Esophagus squamous epithelium (tissue), 4 donors: ENCODE results near the gene HENMT1.

Experiments
- POLR2A ChIP-seq, 4 donors: fragments of 450-650 bp; IDR thresholded peaks; one replicate each; pipeline ENCODE4 v1.6.1; 2017; ENCODE audit warnings: antibody characterized with exemption in 4 of 4, mild to moderate bottlenecking in 4 of 4, moderate library complexity in 3 of 4
- TF ChIP-seq, protein P1 (sequence below), 6 experiments: fragments of 450-650 bp in 4 of 6; fragments of 200-600 bp in 2 of 6; sonication (generic) in 2 of 6; IDR thresholded peaks; one replicate each; pipeline ENCODE4 v1.5.1; 2016 to 2019; ENCODE audit warnings: antibody characterized with exemption in 6 of 6, mild to moderate bottlenecking in 4 of 6, moderate library complexity in 4 of 6

DNA sequence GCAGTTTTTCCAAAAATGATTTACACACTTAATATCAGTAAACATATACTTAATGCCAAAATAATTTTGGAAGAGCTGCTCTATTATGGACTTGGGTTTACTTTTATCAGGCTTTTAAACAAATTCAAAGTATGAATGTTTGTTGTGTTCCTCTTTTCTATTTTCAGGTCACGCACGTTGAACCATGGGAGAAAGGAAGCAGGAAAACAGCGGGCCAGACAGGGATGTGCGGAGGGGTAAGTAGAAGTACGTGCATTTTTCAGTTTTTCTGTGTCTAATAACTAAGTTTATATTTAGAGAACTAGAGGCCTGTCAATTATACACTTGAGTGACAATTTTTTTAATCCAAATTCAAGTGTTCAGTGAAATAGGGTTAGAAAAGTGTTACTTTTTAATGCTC lies 34.6 kb upstream of the HENMT1 start:
- no peak for TF ChIP-seq POLR2A (IDR thresholded peaks at IDR 0.05)
- TF ChIP-seq, protein P1, sequence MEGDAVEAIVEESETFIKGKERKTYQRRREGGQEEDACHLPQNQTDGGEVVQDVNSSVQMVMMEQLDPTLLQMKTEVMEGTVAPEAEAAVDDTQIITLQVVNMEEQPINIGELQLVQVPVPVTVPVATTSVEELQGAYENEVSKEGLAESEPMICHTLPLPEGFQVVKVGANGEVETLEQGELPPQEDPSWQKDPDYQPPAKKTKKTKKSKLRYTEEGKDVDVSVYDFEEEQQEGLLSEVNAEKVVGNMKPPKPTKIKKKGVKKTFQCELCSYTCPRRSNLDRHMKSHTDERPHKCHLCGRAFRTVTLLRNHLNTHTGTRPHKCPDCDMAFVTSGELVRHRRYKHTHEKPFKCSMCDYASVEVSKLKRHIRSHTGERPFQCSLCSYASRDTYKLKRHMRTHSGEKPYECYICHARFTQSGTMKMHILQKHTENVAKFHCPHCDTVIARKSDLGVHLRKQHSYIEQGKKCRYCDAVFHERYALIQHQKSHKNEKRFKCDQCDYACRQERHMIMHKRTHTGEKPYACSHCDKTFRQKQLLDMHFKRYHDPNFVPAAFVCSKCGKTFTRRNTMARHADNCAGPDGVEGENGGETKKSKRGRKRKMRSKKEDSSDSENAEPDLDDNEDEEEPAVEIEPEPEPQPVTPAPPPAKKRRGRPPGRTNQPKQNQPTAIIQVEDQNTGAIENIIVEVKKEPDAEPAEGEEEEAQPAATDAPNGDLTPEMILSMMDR (IDR thresholded peaks at IDR 0.05) = no peak
